Brain microvascular endothelial cell (primary cell): ENCODE data around the gene RASSF7.

Experiments
- DNase-seq: peaks from one replicate; pipeline ENCODE4 v3.0.0-alpha.2; 2020
- H3K27ac ChIP-seq: fragments of 250-450 bp; sonication (Bioruptor Pico); 2 replicates; pipeline ENCODE4 v1.5.1; 2020; ENCODE audit warnings: mild to moderate bottlenecking, moderate library complexity
- H3K27me3 ChIP-seq: fragments of 250-450 bp; sonication (Bioruptor Pico); replicated peaks from 2 replicates; pipeline ENCODE4 v1.5.1; 2020; ENCODE audit warnings: mild to moderate bottlenecking
- H3K36me3 ChIP-seq: fragments of 250-450 bp; sonication (Bioruptor Pico); replicated peaks from 2 replicates; pipeline ENCODE4 v1.5.1; 2020; ENCODE audit warnings: mild to moderate bottlenecking
- H3K4me3 ChIP-seq: 2 replicates; pipeline ENCODE4 v1.5.1; 2011; ENCODE audit warnings: low read depth, mild to moderate bottlenecking, control low read depth, low read length, moderate library complexity
- CTCF ChIP-seq: IDR thresholded peaks from 2 replicates; pipeline ENCODE4 v1.5.1; 2011; ENCODE audit warnings: low read depth, mild to moderate bottlenecking, moderate library complexity, low read length, control low read depth, inconsistent platforms; ENCODE audit errors: missing control alignments
- in situ Hi-C: cut with HindIII; loops from 2 replicates; pipeline ENCODE4 v1.10.0; 2017; ENCODE audit warnings: low sequenced_read_pairs, low pct_ligation_motif_present

The RASSF7 gene

GRCh38 chr11:536841-537621 lies 23.7 kb upstream of the RASSF7 start, which contains the start of gene LRRC56:
Gene LRRC56, plus strand, starts transcription at chr11:537527. Its CDS starts 3,158 bp downstream, at chr11:540685.
- Histone ChIP-seq H3K27ac (no peak within 1 kb of the TSS), H3K4me3 (peak within 1 kb of the TSS; percentile 40), H3K27me3 (no peaks in the 10 kb centered on the region), H3K36me3 (peaks cover 18% of the 10 kb centered on the region)
- in situ Hi-C loops = no loop called here
- DNase-seq = peak; percentile 79
- TF ChIP-seq CTCF = no peak

DNA sequence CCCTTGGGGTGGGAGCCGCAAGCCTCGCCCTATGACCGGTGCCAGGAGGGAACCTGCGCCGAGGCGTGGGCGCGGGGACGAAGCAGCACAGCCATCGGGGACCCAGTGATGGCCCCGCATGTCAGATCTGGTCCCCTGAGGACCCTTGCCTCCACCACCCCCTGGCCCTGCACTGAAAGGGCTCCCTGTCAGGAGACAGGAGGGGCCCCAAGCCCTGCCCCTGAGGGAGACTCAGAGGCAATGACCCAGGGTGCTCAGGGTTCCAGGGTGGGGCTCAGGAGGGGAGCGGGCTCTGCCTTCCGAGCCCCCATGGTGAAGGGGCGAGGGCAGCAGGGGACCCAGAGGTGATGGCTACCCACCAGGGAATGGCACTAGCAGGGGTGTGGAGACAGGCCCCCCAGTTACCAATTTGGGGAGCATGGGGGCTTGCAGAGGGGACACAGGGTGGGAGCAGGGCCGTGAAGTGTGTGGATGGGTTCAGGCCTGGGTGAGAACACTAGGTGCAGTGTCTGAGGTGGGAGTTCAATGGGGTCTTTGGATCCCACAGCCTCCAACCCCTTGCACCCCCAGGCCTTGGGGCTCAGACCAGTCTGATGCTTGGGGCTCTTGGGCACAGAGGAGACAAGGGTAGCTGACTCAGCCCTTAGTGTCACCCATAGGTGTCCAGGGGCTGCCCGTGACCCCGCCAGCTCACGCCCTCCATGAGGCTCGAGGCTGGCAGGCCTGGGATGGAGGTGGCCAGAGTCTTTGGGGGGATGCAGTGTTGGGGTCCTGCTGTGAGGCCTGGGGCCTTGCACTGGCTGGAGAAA lies 22.9 kb upstream of the RASSF7 start:
- Histone ChIP-seq H3K27ac (no peak overlapping the region), H3K36me3 (peaks cover 10% of the 10 kb centered on the region), H3K4me3 (peak overlapping the region; percentile 40), H3K27me3 (no peaks in the 10 kb centered on the region)
- in situ Hi-C loops = no loop called here
- DNase-seq = no peak
- TF ChIP-seq CTCF = no peak

DNA sequence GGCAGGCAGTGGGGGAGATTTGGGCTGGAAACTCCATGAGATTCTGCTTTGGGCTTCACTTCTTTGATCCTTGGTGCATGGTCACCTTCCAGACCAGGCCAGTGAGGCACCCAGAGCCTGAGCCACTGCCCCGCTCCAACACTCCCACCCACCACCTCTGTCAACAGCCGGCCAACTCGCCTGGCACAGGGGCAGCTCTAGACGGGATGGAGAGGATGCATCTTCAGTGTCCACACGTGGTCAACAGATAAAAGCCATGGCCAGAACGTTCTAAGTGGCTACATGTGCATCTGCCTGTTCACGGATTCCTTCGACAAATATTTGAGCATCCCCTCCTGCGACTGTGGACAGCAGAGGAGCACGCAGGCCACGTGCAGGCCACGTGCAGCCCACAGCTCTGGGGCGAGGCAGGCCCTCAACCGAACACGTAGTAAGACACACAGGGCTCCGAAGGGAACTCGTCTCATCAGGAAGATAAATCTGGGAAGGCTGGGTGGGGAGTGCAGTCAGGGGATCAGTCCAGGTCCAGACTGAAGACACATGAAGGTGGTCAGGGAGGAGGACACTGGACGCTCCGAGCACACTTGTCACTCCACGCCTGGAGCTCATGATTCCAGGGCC lies 22.2 kb upstream of the RASSF7 start:
- in situ Hi-C loops = no loop called here
- no peak for DNase-seq
- H3K36me3 ChIP-seq = peaks cover 3% of the 10 kb centered on the region
- no peak overlapping the region for H3K4me3 ChIP-seq
- H3K27me3 ChIP-seq = no peaks in the 10 kb centered on the region
- no peak for TF ChIP-seq CTCF
- no peak overlapping the region for H3K27ac ChIP-seq

DNA sequence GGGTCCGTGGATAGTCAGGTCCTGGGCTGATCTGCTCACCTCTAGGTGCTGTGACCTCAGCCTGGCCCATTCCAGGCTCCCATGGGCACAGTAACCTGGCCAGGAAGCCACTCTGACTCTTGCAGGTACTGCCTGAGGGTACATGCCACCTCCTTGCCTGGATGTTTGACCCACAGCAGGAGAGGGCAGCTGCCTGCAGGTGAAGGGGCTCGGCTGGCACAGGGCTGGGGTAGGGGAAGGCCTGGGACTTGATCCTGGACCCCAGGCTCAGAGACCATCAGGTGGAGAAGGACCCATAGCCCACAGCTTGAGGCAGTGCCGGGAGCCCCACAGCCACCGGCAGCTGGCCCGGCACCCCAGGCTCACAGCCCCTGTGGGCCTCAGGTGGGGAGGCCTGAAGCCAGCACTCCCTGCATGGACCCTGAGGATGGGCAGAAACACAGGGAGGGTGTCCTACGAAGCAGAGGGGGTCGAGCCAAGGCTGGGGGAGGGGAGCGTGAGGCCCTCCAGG lies 20.7 kb upstream of the RASSF7 start:
- H3K4me3 ChIP-seq = no peak overlapping the region
- DNase-seq = no peak
- in situ Hi-C loops = no loop called here

More for the DNA sequence above, 20.7 kb upstream of the RASSF7 start:
- Histone ChIP-seq H3K27me3 (no peaks in the 10 kb centered on the region), H3K36me3 (no peaks in the 10 kb centered on the region), H3K27ac (no peak overlapping the region)
- TF ChIP-seq CTCF = no peak
